Progenitor cell of endocrine pancreas (in vitro differentiated cells): ENCODE measurements around the gene HSF2BP. TPM values are rescaled to one million over a fixed set of nuclear protein-coding genes. Genes with fewer than 3 reads are reported as not detected.
"Not testable (repeated sequence)": the region's sequence is repeated elsewhere in the genome, so short reads cannot be mapped to it uniquely, and the experiment has no call there.

Source experiments
- DNase-seq: peaks from one replicate; pipeline ENCODE4 v3.0.0; 2021; ENCODE audit warnings: low spot score; ENCODE audit not compliant: unreplicated experiment
- H3K27ac Mint-ChIP-seq: 2 replicates; pipeline ENCODE4 v1.8.0; 2021; ENCODE audit warnings: mild to moderate bottlenecking, moderate library complexity, mixed read lengths
- H3K27me3 Mint-ChIP-seq: 2 replicates; pipeline ENCODE4 v1.8.0; 2021; ENCODE audit warnings: mixed read lengths
- H3K36me3 Mint-ChIP-seq: 2 replicates; pipeline ENCODE4 v1.8.0; 2022; ENCODE audit warnings: mixed read lengths; ENCODE audit not compliant: insufficient read depth
- H3K4me1 Mint-ChIP-seq: 2 replicates; pipeline ENCODE4 v1.8.0; 2021; ENCODE audit warnings: low read depth, mixed read lengths
- H3K4me3 Mint-ChIP-seq: 2 replicates; pipeline ENCODE4 v1.8.0; 2021; ENCODE audit warnings: low read depth, mild to moderate bottlenecking, moderate library complexity, mixed read lengths
- H3K9me3 Mint-ChIP-seq: 2 replicates; pipeline ENCODE4 v1.8.0; 2021; ENCODE audit warnings: low read depth, mixed read lengths
- total RNA-seq: library from RNA; stranded (reverse); gene quantifications from 2 replicates; pipeline ENCODE4 v1.2.1, GENCODE V29; 2021

HSF2BP gene
- total RNA-seq, 1 donor from 2014 or later: 2.0 TPM

GRCh38 chr21:43503892-43504291 lies 155.4 kb downstream of the HSF2BP start:
- not testable (repeated sequence) for DNase-seq, H3K9me3 Mint-ChIP-seq, H3K36me3 Mint-ChIP-seq, H3K27me3 Mint-ChIP-seq, H3K27ac Mint-ChIP-seq, H3K4me1 Mint-ChIP-seq, H3K4me3 Mint-ChIP-seq

DNA sequence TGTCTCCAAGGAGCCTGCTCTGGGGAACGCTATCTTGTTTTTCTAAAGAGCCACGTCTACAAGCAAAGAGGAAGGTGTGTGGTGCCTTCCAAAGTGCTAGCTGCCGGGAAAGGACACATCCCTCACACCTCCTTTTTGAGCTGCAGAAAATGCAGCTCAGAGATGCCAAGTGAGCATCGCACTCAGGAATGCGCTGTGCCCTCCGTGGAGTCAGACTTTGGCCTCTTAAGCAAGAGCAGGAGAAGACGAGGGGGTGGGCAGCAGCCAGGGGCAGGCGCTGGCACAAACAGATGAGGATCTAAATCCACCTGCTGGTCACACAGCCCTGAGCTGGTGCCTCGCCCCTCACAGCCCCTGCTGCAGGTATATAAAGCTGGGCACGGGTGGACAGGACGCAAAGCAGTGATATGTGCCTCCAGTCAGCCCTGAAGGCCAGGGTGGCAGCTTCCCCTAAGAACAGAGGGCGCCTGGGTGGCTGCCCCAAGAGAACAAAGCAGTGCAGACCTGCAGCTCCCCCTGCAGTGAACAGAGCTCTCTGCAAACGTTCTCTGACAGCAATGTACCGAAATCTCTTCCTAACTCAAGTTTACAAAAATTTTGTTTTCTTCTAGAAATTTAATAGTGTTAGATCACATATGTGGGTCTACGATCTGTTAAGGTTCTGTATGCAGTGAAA lies 156.1 kb downstream of the HSF2BP start:
- H3K27me3 Mint-ChIP-seq, DNase-seq, H3K4me3 Mint-ChIP-seq, H3K27ac Mint-ChIP-seq, H3K36me3 Mint-ChIP-seq, H3K9me3 Mint-ChIP-seq, H3K4me1 Mint-ChIP-seq: not testable (repeated sequence)

GRCh38 chr21:43502407-43503071 lies 156.7 kb downstream of the HSF2BP start:
- not testable (repeated sequence) for H3K4me3 Mint-ChIP-seq

DNA sequence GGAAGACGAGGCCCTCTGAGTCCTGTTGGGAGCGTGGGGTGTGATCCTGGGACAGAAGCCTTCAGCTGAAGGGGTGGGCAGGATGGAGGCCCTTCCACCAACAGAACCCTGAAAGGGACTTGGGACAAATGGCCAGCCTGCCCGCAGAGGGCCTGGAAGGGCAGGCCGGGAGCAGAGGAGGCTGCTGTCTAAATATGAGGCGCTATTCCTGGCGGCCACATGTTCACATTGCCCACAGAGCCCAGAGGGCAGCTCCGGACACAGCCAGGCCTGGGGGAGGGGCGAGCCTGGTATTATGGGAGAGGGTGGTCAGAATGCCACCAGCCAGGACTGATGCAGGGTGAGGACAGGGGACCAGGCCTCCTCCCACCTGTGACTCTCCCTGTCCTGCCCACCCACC lies 160.4 kb downstream of the HSF2BP start:
- not testable (repeated sequence) for DNase-seq, H3K36me3 Mint-ChIP-seq, H3K27me3 Mint-ChIP-seq, H3K27ac Mint-ChIP-seq, H3K4me1 Mint-ChIP-seq, H3K4me3 Mint-ChIP-seq, H3K9me3 Mint-ChIP-seq

More at GRCh38 chr21:43502407-43503071, 156.7 kb downstream of the HSF2BP start:
- not testable (repeated sequence) for DNase-seq, H3K36me3 Mint-ChIP-seq, H3K4me1 Mint-ChIP-seq, H3K27me3 Mint-ChIP-seq, H3K27ac Mint-ChIP-seq, H3K9me3 Mint-ChIP-seq

GRCh38 chr21:43498065-43498464 lies 161.2 kb downstream of the HSF2BP start:
- not testable (repeated sequence) for DNase-seq, H3K4me1 Mint-ChIP-seq, H3K9me3 Mint-ChIP-seq, H3K27ac Mint-ChIP-seq, H3K36me3 Mint-ChIP-seq, H3K27me3 Mint-ChIP-seq, H3K4me3 Mint-ChIP-seq

- not testable (repeated sequence) for DNase-seq, H3K9me3 Mint-ChIP-seq, H3K36me3 Mint-ChIP-seq, H3K27me3 Mint-ChIP-seq, H3K27ac Mint-ChIP-seq, H3K4me1 Mint-ChIP-seq, H3K4me3 Mint-ChIP-seq
These were observed 164.8 kb downstream of the HSF2BP start for GRCh38 chr21:43494279-43495012.

DNA sequence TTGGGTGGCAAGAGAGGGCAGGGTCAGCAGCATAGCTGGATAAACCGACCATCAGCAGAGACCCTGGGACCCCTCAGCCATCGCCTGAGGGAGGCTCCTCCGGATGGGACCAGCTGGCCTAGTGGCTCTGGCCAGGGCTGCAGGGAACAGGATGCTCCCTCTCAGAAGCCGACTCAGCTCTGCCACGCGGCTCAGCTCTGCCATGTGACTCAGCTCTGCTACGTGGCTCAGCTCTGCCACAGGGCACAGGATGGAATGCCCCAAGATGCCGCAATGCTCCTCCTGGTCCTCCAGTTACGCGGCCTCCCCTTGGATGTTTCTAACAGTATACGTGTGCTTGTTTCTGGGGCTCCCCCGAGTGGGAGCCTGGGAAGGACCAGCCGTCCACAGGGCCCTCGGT lies 165.8 kb downstream of the HSF2BP start:
- not testable (repeated sequence) for DNase-seq, H3K9me3 Mint-ChIP-seq, H3K27ac Mint-ChIP-seq, H3K36me3 Mint-ChIP-seq, H3K27me3 Mint-ChIP-seq, H3K4me1 Mint-ChIP-seq, H3K4me3 Mint-ChIP-seq

GRCh38 chr21:43488235-43488634 lies 171.1 kb downstream of the HSF2BP start:
- DNase-seq, H3K4me1 Mint-ChIP-seq, H3K27ac Mint-ChIP-seq, H3K36me3 Mint-ChIP-seq, H3K4me3 Mint-ChIP-seq, H3K27me3 Mint-ChIP-seq, H3K9me3 Mint-ChIP-seq: not testable (repeated sequence)

GRCh38 chr21:43486051-43486450 lies 173.2 kb downstream of the HSF2BP start:
- H3K9me3 Mint-ChIP-seq, DNase-seq, H3K27me3 Mint-ChIP-seq: not testable (repeated sequence)

GRCh38 chr21:43485016-43485415 lies 174.3 kb downstream of the HSF2BP start:
- not testable (repeated sequence) for H3K27ac Mint-ChIP-seq, H3K36me3 Mint-ChIP-seq, H3K9me3 Mint-ChIP-seq, H3K27me3 Mint-ChIP-seq, DNase-seq, H3K4me3 Mint-ChIP-seq, H3K4me1 Mint-ChIP-seq

More at GRCh38 chr21:43486051-43486450, 173.2 kb downstream of the HSF2BP start:
- H3K36me3 Mint-ChIP-seq, H3K4me3 Mint-ChIP-seq, H3K4me1 Mint-ChIP-seq, H3K27ac Mint-ChIP-seq: not testable (repeated sequence)

DNA sequence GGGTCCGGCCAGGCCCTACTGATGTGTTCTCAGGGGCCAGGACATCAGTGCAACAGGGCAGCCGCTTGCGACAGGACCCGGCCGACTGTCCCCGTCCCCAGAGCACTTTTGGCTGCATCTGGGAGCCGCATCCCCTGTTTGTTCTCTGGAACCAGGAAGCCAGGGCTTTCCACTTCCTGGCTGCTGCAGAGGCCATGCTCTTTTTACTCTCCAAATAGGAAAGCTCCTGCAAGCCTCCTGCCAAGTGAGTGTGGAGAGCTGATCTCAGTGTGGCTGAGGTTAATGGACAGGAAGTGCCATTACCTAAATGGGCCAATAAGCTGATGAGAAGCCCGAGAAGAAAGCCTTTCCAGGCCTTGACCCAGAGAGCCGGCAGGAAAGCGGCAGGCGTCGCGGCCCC lies 180.1 kb downstream of the HSF2BP start:
- H3K4me1 Mint-ChIP-seq, H3K4me3 Mint-ChIP-seq, H3K9me3 Mint-ChIP-seq, H3K27me3 Mint-ChIP-seq, H3K27ac Mint-ChIP-seq, DNase-seq, H3K36me3 Mint-ChIP-seq: not testable (repeated sequence)
